Measurements from ENCODE around the gene ERAS. TPM values are rescaled to one million over a fixed set of nuclear protein-coding genes. Genes with fewer than 3 reads are reported as not detected.

The ERAS gene
- polyA plus RNA-seq, 3 donors, result 0.13 TPM; not detected in 2

- Histone ChIP-seq H2AFZ (ENCODE audit: insufficient read depth, low read depth, low read length, poor library complexity, severe bottlenecking) (no peak overlapping the region), H3K9ac (ENCODE audit: insufficient read depth, low read length, poor library complexity, severe bottlenecking) (no peak overlapping the region), H3K4me2 (replicated peaks; ENCODE audit: extremely low read depth, low read length, poor library complexity, severe bottlenecking) (no peak overlapping the region), H3K4me3 (replicated peaks in 1 of 3; ENCODE audit: low read depth in 2 of 3, low read length in 3 of 3) (no peak overlapping the region), H3K27me3 (ENCODE audit: control insufficient read depth in 2 of 2, insufficient read depth in 2 of 2, low read length in 2 of 2) (no peaks in the 10 kb centered on the region), H3K27ac (ENCODE audit: low read depth in 1 of 2, low read length in 2 of 2) (no peak overlapping the region), H3K79me2 (ENCODE audit: insufficient read depth, low read length) (no peaks in the 10 kb centered on the region), H3K4me1 (ENCODE audit: control insufficient read depth in 1 of 2, insufficient read depth in 2 of 2, low read length in 2 of 2) (no peaks in the 10 kb centered on the region), H3K9me3 (replicated peaks in 1 of 2; ENCODE audit: control insufficient read depth in 1 of 2, insufficient read depth in 1 of 2, low read length in 2 of 2) (no peaks in the 10 kb centered on the region), H3K36me3 (replicated peaks in 1 of 2; ENCODE audit: control insufficient read depth in 1 of 2, insufficient read depth in 2 of 2, low read length in 2 of 2) (peaks cover 24 to 54% of the 10 kb centered on the region in 2 donors), H4K20me1 (ENCODE audit: insufficient read depth, low read length) (no peaks in the 10 kb centered on the region)
- WGBS (ENCODE audit: insufficient coverage), result 100% methylated on average over 1 of the region's 18 CpGs
- H3K36me3 Mint-ChIP-seq, result peaks cover 45 to 58% of the 10 kb centered on the region in 2 donors
- no peak for TF ChIP-seq CTCF (IDR thresholded peaks at IDR 0.05)
- intact Hi-C loops (cut with micrococcal nuclease), result no loop called here
- H3K4me3 Mint-ChIP-seq, result no peak overlapping the region
- no peak overlapping the region for H3K27ac Mint-ChIP-seq
- H3K4me1 Mint-ChIP-seq, result peaks cover 2% of the 10 kb centered on the region
- peaks cover 0 to 3% (median 0%) of the 10 kb centered on the region in 7 donors for H3K9me3 Mint-ChIP-seq
- no peak for DNase-seq
- no peaks in the 10 kb centered on the region for H3K27me3 Mint-ChIP-seq (ENCODE audit: low read depth in 3 of 3)
Observed at GRCh38 chrX:48816014-48816810, 10.1 kb upstream of the ERAS start.

GRCh38 chrX:48818098-48818497 lies 8.2 kb upstream of the ERAS start:
- no peaks in the 10 kb centered on the region for H3K4me1 ChIP-seq (ENCODE audit: control insufficient read depth in 1 of 2, insufficient read depth in 2 of 2, low read length in 2 of 2)
- Mint-ChIP-seq H3K9me3 (peaks cover 0 to 3% (median 0%) of the 10 kb centered on the region in 7 donors), H3K4me3 (no peak overlapping the region), H3K27ac (no peak overlapping the region), H3K4me1 (peaks cover 2% of the 10 kb centered on the region), H3K27me3 (ENCODE audit: low read depth in 3 of 3) (no peaks in the 10 kb centered on the region), H3K36me3 (peaks cover 48 to 63% of the 10 kb centered on the region in 2 donors)
- no peak overlapping the region for H3K4me3 ChIP-seq (replicated peaks in 1 of 3; ENCODE audit: low read depth in 2 of 3, low read length in 3 of 3)
- peaks cover 28 to 64% of the 10 kb centered on the region in 2 donors for H3K36me3 ChIP-seq (replicated peaks in 1 of 2; ENCODE audit: control insufficient read depth in 1 of 2, insufficient read depth in 2 of 2, low read length in 2 of 2)
- H3K27me3 ChIP-seq (ENCODE audit: control insufficient read depth in 2 of 2, insufficient read depth in 2 of 2, low read length in 2 of 2), result no peaks in the 10 kb centered on the region
- H3K79me2 ChIP-seq (ENCODE audit: insufficient read depth, low read length), result no peaks in the 10 kb centered on the region
- no peak for TF ChIP-seq CTCF (IDR thresholded peaks at IDR 0.05)
- H3K27ac ChIP-seq (ENCODE audit: low read depth in 1 of 2, low read length in 2 of 2), result no peak overlapping the region
- no peaks in the 10 kb centered on the region for H4K20me1 ChIP-seq (ENCODE audit: insufficient read depth, low read length)
- intact Hi-C loops (cut with micrococcal nuclease), result no loop called here
- WGBS (ENCODE audit: insufficient coverage), result 94% methylated on average over 6 of the region's 16 CpGs
- H3K9ac ChIP-seq (ENCODE audit: insufficient read depth, low read length, poor library complexity, severe bottlenecking), result no peak overlapping the region
- DNase-seq, result no peak
- H2AFZ ChIP-seq (ENCODE audit: insufficient read depth, low read depth, low read length, poor library complexity, severe bottlenecking), result no peak overlapping the region
- H3K4me2 ChIP-seq (replicated peaks; ENCODE audit: extremely low read depth, low read length, poor library complexity, severe bottlenecking), result no peak overlapping the region
- H3K9me3 ChIP-seq (replicated peaks in 1 of 2; ENCODE audit: control insufficient read depth in 1 of 2, insufficient read depth in 1 of 2, low read length in 2 of 2), result no peaks in the 10 kb centered on the region
